HG02623 (cell line): Measurements from ENCODE around the gene SOCS1.
"Not testable (repeated sequence)": the region's sequence is repeated elsewhere in the genome, so short reads cannot be mapped to it uniquely, and the experiment has no call there.

ENCODE experiments used
- ATAC-seq: cut with Tn5 transposase; IDR thresholded peaks from one replicate; pipeline ENCODE4 v1.9.1; 2021; ENCODE audit warnings: moderate library complexity; ENCODE audit not compliant: unreplicated experiment

Gene SOCS1

GRCh38 chr16:11255737-11256660, at the start of gene SOCS1:
Gene SOCS1 (minus strand): TSS chr16:11256204. CDS start chr16:11255478, 726 bp downstream.
- ATAC-seq: peak; percentile 54

GRCh38 chr16:11303405-11304138, 47.6 kb upstream of the SOCS1 start:
- ATAC-seq: no peak

- ATAC-seq: no peak
Measured at GRCh38 chr16:11302977-11303376, 47.0 kb upstream of the SOCS1 start.

- no peak for ATAC-seq
Measured at GRCh38 chr16:11301645-11302501, 45.9 kb upstream of the SOCS1 start.

- ATAC-seq: no peak
Measured at GRCh38 chr16:11300560-11300892, 44.5 kb upstream of the SOCS1 start.

GRCh38 chr16:11299865-11300559, 44.0 kb upstream of the SOCS1 start:
- ATAC-seq: no peak

GRCh38 chr16:11298950-11299547, 43.0 kb upstream of the SOCS1 start:
- not testable (repeated sequence) for ATAC-seq

GRCh38 chr16:11298143-11298900, 42.3 kb upstream of the SOCS1 start:
- no peak for ATAC-seq

GRCh38 chr16:11297492-11298142, 41.6 kb upstream of the SOCS1 start:
- ATAC-seq: peak; percentile 67

GRCh38 chr16:11296706-11297491, 40.9 kb upstream of the SOCS1 start:
- ATAC-seq: no peak

- ATAC-seq: no peak
Measured at GRCh38 chr16:11296351-11296705, 40.3 kb upstream of the SOCS1 start.

- ATAC-seq: no peak
Measured at GRCh38 chr16:11295672-11296071, 39.7 kb upstream of the SOCS1 start.

- no peak for ATAC-seq
Measured at GRCh38 chr16:11292076-11292748, 36.2 kb upstream of the SOCS1 start.

- no peak for ATAC-seq
Measured at GRCh38 chr16:11291091-11291703, 35.2 kb upstream of the SOCS1 start.

GRCh38 chr16:11290102-11290893, 34.3 kb upstream of the SOCS1 start:
- no peak for ATAC-seq

GRCh38 chr16:11289696-11290095, 33.7 kb upstream of the SOCS1 start:
- ATAC-seq: not testable (repeated sequence)
